K562 (cell line): ENCODE data around the gene LECT2. TPM values are rescaled to one million over a fixed set of nuclear protein-coding genes. Genes with fewer than 3 reads are reported as not detected.

Experiments
- ATAC-seq: fragments of 200-7000 bp; cut with Tn5 transposase; 3 replicates; pipeline ENCODE4 v1.9.1; 2020; ENCODE audit warnings: moderate library complexity
- BruUV-seq: library from RNA; stranded (reverse); fragments of 400-500 nt; replicated peaks from 2 replicates; lab custom pipeline; 2021; lab: Mats Ljungman, UMichigan
- CTCF ChIA-PET: fragments of 300-600 bp; formaldehyde crosslinking; extraction: SDS; loops from one replicate; lab custom pipeline; 2021; ENCODE audit warnings: low intra/inter-chr PET ratio; lab: Yijun Ruan, JAX
- POLR2A ChIA-PET: fragments of 300-600, 350-650 bp; sonication (Branson Sonifier 250); formaldehyde crosslinking; extraction: SDS; loops from one replicate; lab custom pipeline; 2021; ENCODE audit warnings: antibody characterized with exemption, inconsistent platforms; lab: Yijun Ruan, JAX
- DNase-seq, 4 experiments: peaks; one replicate each; pipeline versions ENCODE4 v3.0.0 to v3.0.0-alpha.2; 2011 to 2018; ENCODE audit warnings: low spot score in 3 of 4, mixed read lengths in 3 of 4; ENCODE audit errors: extremely low read depth in 1 of 4
- FAIRE-seq: peaks from 2 replicates; lab custom pipeline; 2011; peaks lifted over from hg19 to GRCh38; lab: Jason Lieb, UNC
- H2AFZ ChIP-seq: 2 replicates; pipeline ENCODE4 v1.6.0; 2011; ENCODE audit warnings: low read depth, low read length, control low read depth, inconsistent platforms
- H3K27ac ChIP-seq: fragments of 200-600 bp; 3 replicates; pipeline ENCODE4 v1.8.0; 2011; ENCODE audit warnings: low read depth, mild to moderate bottlenecking, control low read depth, inconsistent platforms, low read length, moderate library complexity, mixed read lengths; ENCODE audit errors: extremely low read depth
- H3K27me3 ChIP-seq, 2 experiments: fragments of 300-600 bp in 1 of 2; 2 replicates in 1 of 2; 3 replicates in 1 of 2; pipeline versions ENCODE4 v1.6.0 to v1.8.0; 2011; ENCODE audit warnings: inconsistent platforms in 2 of 2, low read length in 2 of 2, mild to moderate bottlenecking in 1 of 2, mixed read lengths in 1 of 2, moderate library complexity in 1 of 2; ENCODE audit not compliant: control insufficient read depth in 2 of 2, insufficient read depth in 2 of 2
- H3K36me3 ChIP-seq: fragments of 300-600 bp; 3 replicates; pipeline ENCODE4 v1.8.0; 2011; ENCODE audit warnings: mild to moderate bottlenecking, low read length, inconsistent platforms; ENCODE audit not compliant: control insufficient read depth, insufficient read depth
- H3K4me1 ChIP-seq, 2 experiments: fragments of 200-600 bp in 1 of 2; replicated peaks in 1 of 2; 2 replicates in 1 of 2; 3 replicates in 1 of 2; pipeline versions ENCODE4 v1.5.1 to v1.8.0; 2011; ENCODE audit warnings: inconsistent platforms in 2 of 2, low read length in 2 of 2, mild to moderate bottlenecking in 1 of 2, mixed read lengths in 1 of 2, moderate library complexity in 1 of 2; ENCODE audit not compliant: control insufficient read depth in 2 of 2, insufficient read depth in 2 of 2
- H3K4me2 ChIP-seq: 2 replicates; pipeline ENCODE4 v1.6.1; 2011; ENCODE audit warnings: low read length, control low read depth, inconsistent platforms, mixed read lengths; ENCODE audit not compliant: insufficient read depth
- H3K4me3 ChIP-seq: fragments of 200-600 bp; sonication (generic), shearing (Covaris generic); 2 replicates; pipeline ENCODE4 v1.5.1; 2016; ENCODE audit warnings: control low read depth, inconsistent platforms
- H3K79me2 ChIP-seq: fragments of 200-600 bp; 3 replicates; pipeline ENCODE4 v1.8.0; 2011; ENCODE audit warnings: low read length, inconsistent platforms; ENCODE audit not compliant: control insufficient read depth, insufficient read depth
- H3K9ac ChIP-seq, 2 experiments: 2 replicates each; pipeline versions ENCODE4 v1.6.0 to v1.6.1; 2011; ENCODE audit warnings: low read depth in 2 of 2, low read length in 2 of 2, control low read depth in 1 of 2, inconsistent platforms in 1 of 2, mild to moderate bottlenecking in 1 of 2, mixed read lengths in 1 of 2; ENCODE audit not compliant: insufficient read depth in 1 of 2
- H3K9me1 ChIP-seq: one replicate; pipeline ENCODE4 v1.6.0; 2011; ENCODE audit warnings: inconsistent platforms, mild to moderate bottlenecking, low read length, moderate library complexity; ENCODE audit not compliant: control insufficient read depth, insufficient read depth
- H3K9me3 ChIP-seq: replicated peaks from 2 replicates; pipeline ENCODE4 v1.5.1; 2011; ENCODE audit warnings: low read depth, low read length, inconsistent platforms; ENCODE audit not compliant: control insufficient read depth, insufficient read depth
- H4K20me1 ChIP-seq: replicated peaks from 2 replicates; pipeline ENCODE4 v1.6.1; 2011; ENCODE audit warnings: low read length, inconsistent platforms, mixed read lengths; ENCODE audit not compliant: control insufficient read depth, insufficient read depth
- FOXK1 ChIP-seq: sonication (generic); formaldehyde crosslinking; IDR thresholded peaks from 2 replicates; pipeline ENCODE4 v1.8.0; 2022; ENCODE audit warnings: missing genetic modification reagents, mild to moderate bottlenecking, borderline replicate concordance
- KLF16 ChIP-seq: IDR thresholded peaks from 2 replicates; pipeline ENCODE4 v1.6.1; 2016; ENCODE audit warnings: antibody characterized with exemption
- MAFF ChIP-seq: IDR thresholded peaks from 2 replicates; pipeline ENCODE4 v1.6.1; 2012; ENCODE audit warnings: low read length, improper control_type of control experiment
- MAFG ChIP-seq: fragments of 450-650 bp; conservative IDR thresholded peaks from 2 replicates; pipeline ENCODE4 v1.6.1; 2016; ENCODE audit warnings: missing genetic modification characterization, missing compliant biosample characterization
- MCM3 ChIP-seq: fragments of 450-650 bp; IDR thresholded peaks from 2 replicates; pipeline ENCODE4 v1.6.1; 2016
- MIER1 ChIP-seq: fragments of 450-650 bp; IDR thresholded peaks from 2 replicates; pipeline ENCODE4 v1.6.1; 2016; ENCODE audit warnings: antibody characterized with exemption, mild to moderate bottlenecking, low read depth
- MYBL2 ChIP-seq, 2 experiments: fragments of 450-650 bp in 1 of 2; sonication (generic) in 1 of 2; formaldehyde crosslinking in 1 of 2; IDR thresholded peaks; 2 replicates each; pipeline versions ENCODE4 v1.6.1 to v1.8.1; 2017 to 2022; ENCODE audit warnings: borderline replicate concordance in 1 of 2, inconsistent platforms in 1 of 2, low read depth in 1 of 2, mild to moderate bottlenecking in 1 of 2, missing genetic modification reagents in 1 of 2, moderate library complexity in 1 of 2
- NCOR1 ChIP-seq: fragments of 450-650 bp; IDR thresholded peaks from 2 replicates; pipeline ENCODE4 v1.6.1; 2016; ENCODE audit warnings: mild to moderate bottlenecking, moderate library complexity
- NFE2 ChIP-seq: IDR thresholded peaks from 2 replicates; pipeline ENCODE4 v1.6.1; 2014; ENCODE audit warnings: antibody characterized with exemption, low read depth
- NRF1 ChIP-seq, 2 experiments: fragments of 450-650 bp; IDR thresholded peaks in 1 of 2; conservative IDR thresholded peaks in 1 of 2; 2 replicates each; pipeline ENCODE4 v1.6.1; 2014; ENCODE audit warnings: mild to moderate bottlenecking in 2 of 2
- PHB2 ChIP-seq: fragments of 450-650 bp; IDR thresholded peaks from 2 replicates; pipeline ENCODE4 v1.6.1; 2017; ENCODE audit warnings: low read depth
- PURB ChIP-seq: sonication (generic); formaldehyde crosslinking; IDR thresholded peaks from 2 replicates; pipeline ENCODE4 v1.9.0; 2021; ENCODE audit warnings: low read depth, mild to moderate bottlenecking, missing genetic modification reagents
- RBM22 ChIP-seq: fragments of 200-400 bp; formaldehyde crosslinking; IDR thresholded peaks from 2 replicates; pipeline ENCODE4 v1.6.1; 2018; ENCODE audit warnings: low read length, low read depth; ENCODE audit not compliant: poor library complexity, severe bottlenecking
- RCOR1 ChIP-seq, 2 experiments: IDR thresholded peaks; 2 replicates each; pipeline ENCODE4 v1.6.1; 2012; ENCODE audit warnings: low read depth in 2 of 2, low read length in 2 of 2, borderline replicate concordance in 1 of 2, improper control_type of control experiment in 1 of 2
- SMARCA5 ChIP-seq: fragments of 450-650 bp; IDR thresholded peaks from 2 replicates; pipeline ENCODE4 v1.6.1; 2016
- SUPT5H ChIP-seq: fragments of 450-650 bp; IDR thresholded peaks from 2 replicates; pipeline ENCODE4 v1.6.1; 2016
- TRIM24 ChIP-seq, 2 experiments: fragments of 450-650 bp; IDR thresholded peaks; 2 replicates each; pipeline ENCODE4 v1.6.1; 2016
- YY1 ChIP-seq, 3 experiments: IDR thresholded peaks; 2 replicates each; pipeline ENCODE4 v1.6.1; 2011; ENCODE audit warnings: low read length in 2 of 3, mild to moderate bottlenecking in 2 of 3, moderate library complexity in 2 of 3, borderline replicate concordance in 1 of 3, control low read depth in 1 of 3, low read depth in 1 of 3; ENCODE audit not compliant: insufficient read depth in 3 of 3, insufficient replicate concordance in 2 of 3, control insufficient read depth in 1 of 3, insufficient read length in 1 of 3; ENCODE audit errors: extremely low read depth in 1 of 3
- ZNF24 ChIP-seq: fragments of 450-650 bp; IDR thresholded peaks from 2 replicates; pipeline ENCODE4 v1.6.1; 2016
- ZNF316 ChIP-seq: fragments of 450-650 bp; IDR thresholded peaks from 2 replicates; pipeline ENCODE4 v1.6.1; 2016
- WGBS: fragments of 100-300 bp; shearing (Covaris generic); methylation state at CpG from one replicate; pipeline ENCODE4 v1.1.6; 2016; ENCODE audit warnings: low coverage, mixed read lengths; ENCODE audit not compliant: insufficient coverage; ENCODE audit errors: missing lambda C conversion rate; 5-methylcytosine and 5-hydroxymethylcytosine counted together
- in situ Hi-C: fragments of 300-500 bp; cut with MboI; formaldehyde crosslinking; loops from 4 replicates; pipeline ENCODE4 v1.15.0; 2018; ENCODE audit warnings: inconsistent platforms, mixed read lengths
- intact Hi-C: fragments of 100-400 bp; cut with micrococcal nuclease; formaldehyde crosslinking; loops from 2 replicates; pipeline ENCODE4 v1.14.2; 2022
- polyA plus RNA-seq, 8 experiments: library from polyadenylated mRNA; depleted of rRNA in 4 of 8; stranded (reverse) in 5 of 8; unstranded in 3 of 8; fragments of >200 nt; fragmentation: Nextera tagmentation in 2 of 8; fragmentation: Illumina TruSeq in 1 of 8; extraction: Ambion mirVana in 2 of 8; extraction: Trizol in 1 of 8; gene quantifications; 2 replicates each; pipeline versions ENCODE4 v1.2.1 to v1.2.3, GENCODE V29; 2011 to 2014; ENCODE audit warnings: inconsistent platforms in 1 of 8, missing spikeins in 1 of 8
- total RNA-seq, 7 experiments: library from RNA; depleted of rRNA in 6 of 7; stranded (reverse); fragments of >200 nt in 6 of 7; fragmentation: Illumina TruSeq in 2 of 7; extraction: Trizol in 2 of 7; gene quantifications; 2 replicates each; pipeline versions ENCODE4 v1.2.1 to v1.2.3, GENCODE V29; 2011 to 2021; ENCODE audit warnings: low replicate concordance in 1 of 7
- TF ChIP-seq, protein P1 (sequence below): fragments of 450-650 bp; IDR thresholded peaks from 2 replicates; pipeline ENCODE4 v1.6.1; 2018; ENCODE audit not compliant: partially characterized antibody
- TF ChIP-seq, protein P2 (sequence below): sonication (generic); formaldehyde crosslinking; IDR thresholded peaks from 2 replicates; pipeline ENCODE4 v1.8.0; 2022; ENCODE audit warnings: missing genetic modification reagents, mild to moderate bottlenecking, moderate library complexity, borderline replicate concordance

Gene LECT2
- total and polyA plus RNA-seq, 9 of the 15 experiments (the other 6 are each of a cell fraction or from before 2014, with no cell fraction given): not detected

DNA sequence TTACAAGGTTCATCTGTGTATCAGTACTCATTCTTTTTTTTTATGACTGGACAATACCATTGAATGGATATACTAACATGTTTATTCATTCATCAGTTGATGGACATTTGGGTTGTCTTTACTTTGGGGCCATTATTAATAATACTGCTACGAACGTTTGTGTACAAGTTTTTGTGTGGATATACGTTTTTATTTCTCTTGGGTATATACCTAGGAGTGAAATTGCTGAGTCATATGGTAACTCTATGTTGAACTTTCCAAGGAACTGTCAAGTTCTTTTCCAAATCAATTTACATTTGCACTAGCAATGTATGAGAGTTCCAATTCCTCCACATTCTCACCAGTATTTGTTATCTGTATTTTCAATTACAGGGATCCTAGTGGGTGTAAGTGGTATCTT lies 12.0 kb upstream of the LECT2 start:
- FAIRE-seq (peak; percentile 23), ATAC-seq (no peak), DNase-seq (no peak)
- Histone ChIP-seq H3K27ac (no peak overlapping the region), H3K4me2 (no peak overlapping the region), H3K9ac (no peak overlapping the region), H3K9me3 (no peaks in the 10 kb centered on the region), H4K20me1 (no peaks in the 10 kb centered on the region), H3K9me1 (no peaks in the 10 kb centered on the region), H2AFZ (0 out of 2 replicates have a peak overlapping the region, but pooled peaks have one; percentile 36), H3K4me1 (no peaks in the 10 kb centered on the region; a peak in 1 of 5 replicates), H3K4me3 (no peak overlapping the region), H3K79me2 (no peaks in the 10 kb centered on the region), H3K27me3 (no peaks in the 10 kb centered on the region; a peak in 1 of 5 replicates), H3K36me3 (no peaks in the 10 kb centered on the region)
- intact Hi-C loops: no loop called here
- ChIA-PET CTCF (no interaction called here), POLR2A (no interaction called here)
- 6% methylated on average over 3 of the region's 3 CpGs for WGBS
- BruUV-seq: no TSS peak
- in situ Hi-C loops: no loop called here
- TF ChIP-seq NCOR1 (no peak), KLF16 (no peak), PURB (CRISPR knock-in tag) (no peak), SUPT5H (no peak), NFE2 (peak; percentile 85), MCM3 (no peak), YY1 (IDR thresholded peaks at IDR 0.05; ENCODE audit: borderline replicate concordance in 1 of 3, control insufficient read depth in 1 of 3, extremely low read depth in 1 of 3, insufficient read depth in 3 of 3, insufficient read length in 1 of 3, insufficient replicate concordance in 2 of 3, low read depth in 1 of 3, low read length in 2 of 3) (no peak), MAFG (peak; percentile 94), ZNF316 (peak; percentile 93), ZNF24 (no peak), FOXK1 (CRISPR knock-in tag) (no peak), NRF1 (conservative IDR thresholded peaks at IDR 0.05 in 1 of 2, IDR thresholded peaks at IDR 0.05 in 1 of 2) (no peak), SMARCA5 (no peak), RBM22 (no peak), RCOR1 (IDR thresholded peaks at IDR 0.05; ENCODE audit: borderline replicate concordance in 1 of 2, low read depth in 2 of 2, low read length in 2 of 2) (no peak), MAFF (peak; percentile 84), TRIM24 (IDR thresholded peaks at IDR 0.05) (no peak), MYBL2 (IDR thresholded peaks at IDR 0.05; ENCODE audit: low read depth) (no peak), MYBL2 (CRISPR knock-in tag; IDR thresholded peaks at IDR 0.05; ENCODE audit: borderline replicate concordance) (no peak), PHB2 (no peak), MIER1 (no peak)
- TF ChIP-seq, protein P1, sequence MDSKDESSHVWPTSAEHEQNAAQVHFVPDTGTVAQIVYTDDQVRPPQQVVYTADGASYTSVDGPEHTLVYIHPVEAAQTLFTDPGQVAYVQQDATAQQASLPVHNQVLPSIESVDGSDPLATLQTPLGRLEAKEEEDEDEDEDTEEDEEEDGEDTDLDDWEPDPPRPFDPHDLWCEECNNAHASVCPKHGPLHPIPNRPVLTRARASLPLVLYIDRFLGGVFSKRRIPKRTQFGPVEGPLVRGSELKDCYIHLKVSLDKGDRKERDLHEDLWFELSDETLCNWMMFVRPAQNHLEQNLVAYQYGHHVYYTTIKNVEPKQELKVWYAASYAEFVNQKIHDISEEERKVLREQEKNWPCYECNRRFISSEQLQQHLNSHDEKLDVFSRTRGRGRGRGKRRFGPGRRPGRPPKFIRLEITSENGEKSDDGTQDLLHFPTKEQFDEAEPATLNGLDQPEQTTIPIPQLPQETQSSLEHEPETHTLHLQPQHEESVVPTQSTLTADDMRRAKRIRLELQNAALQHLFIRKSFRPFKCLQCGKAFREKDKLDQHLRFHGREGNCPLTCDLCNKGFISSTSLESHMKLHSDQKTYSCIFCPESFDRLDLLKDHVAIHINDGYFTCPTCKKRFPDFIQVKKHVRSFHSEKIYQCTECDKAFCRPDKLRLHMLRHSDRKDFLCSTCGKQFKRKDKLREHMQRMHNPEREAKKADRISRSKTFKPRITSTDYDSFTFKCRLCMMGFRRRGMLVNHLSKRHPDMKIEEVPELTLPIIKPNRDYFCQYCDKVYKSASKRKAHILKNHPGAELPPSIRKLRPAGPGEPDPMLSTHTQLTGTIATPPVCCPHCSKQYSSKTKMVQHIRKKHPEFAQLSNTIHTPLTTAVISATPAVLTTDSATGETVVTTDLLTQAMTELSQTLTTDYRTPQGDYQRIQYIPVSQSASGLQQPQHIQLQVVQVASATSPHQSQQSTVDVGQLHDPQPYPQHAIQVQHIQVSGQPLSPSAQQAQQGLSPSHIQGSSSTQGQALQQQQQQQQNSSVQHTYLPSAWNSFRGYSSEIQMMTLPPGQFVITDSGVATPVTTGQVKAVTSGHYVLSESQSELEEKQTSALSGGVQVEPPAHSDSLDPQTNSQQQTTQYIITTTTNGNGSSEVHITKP: peak; percentile 72
- TF ChIP-seq, protein P2, sequence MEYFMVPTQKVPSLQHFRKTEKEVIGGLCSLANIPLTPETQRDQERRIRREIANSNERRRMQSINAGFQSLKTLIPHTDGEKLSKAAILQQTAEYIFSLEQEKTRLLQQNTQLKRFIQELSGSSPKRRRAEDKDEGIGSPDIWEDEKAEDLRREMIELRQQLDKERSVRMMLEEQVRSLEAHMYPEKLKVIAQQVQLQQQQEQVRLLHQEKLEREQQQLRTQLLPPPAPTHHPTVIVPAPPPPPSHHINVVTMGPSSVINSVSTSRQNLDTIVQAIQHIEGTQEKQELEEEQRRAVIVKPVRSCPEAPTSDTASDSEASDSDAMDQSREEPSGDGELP (CRISPR knock-in tag): no peak
